ENCODE measurements around the gene LHPP. TPM values are rescaled to one million over a fixed set of nuclear protein-coding genes. Genes with fewer than 3 reads are reported as not detected.

The LHPP gene
- total RNA-seq, 4 donors from 2014 or later, result 20.3 to 116 (median 22.4) TPM

DNA sequence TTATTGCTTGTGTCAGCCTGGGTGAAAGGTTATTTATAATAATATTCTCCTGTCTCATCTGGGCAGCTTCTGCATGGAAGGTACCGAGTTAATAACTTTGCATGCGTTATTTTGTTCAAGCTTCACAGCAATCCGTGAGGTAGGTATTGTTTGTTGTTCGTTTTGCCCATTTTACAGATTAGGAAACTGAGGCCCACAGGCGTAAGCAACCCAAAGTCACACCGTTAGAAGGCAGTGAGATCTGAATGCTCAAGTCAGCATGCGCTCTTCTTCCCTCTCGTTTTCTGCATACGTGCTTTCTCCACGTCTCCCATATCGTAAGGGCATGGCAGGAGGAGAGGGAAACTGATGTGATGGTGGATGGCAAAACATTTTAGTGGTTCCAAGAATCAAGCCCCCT, 34.1 kb downstream of the LHPP start:
- intact Hi-C loops (cut with DNase I; ENCODE audit: low total_unique reads) (no loop called here), in situ Hi-C loops (cut with MboI; ENCODE audit: low pct_ligation_motif_present in 1 of 4, low pct_unique_long_range_greater_than_20kb in 1 of 4, low sequenced_read_pairs in 3 of 4) (no loop called here)
- no peak overlapping the region for H3K27ac ChIP-seq
- 94 to 97% methylated on average over 10 to 11 of the region's 11 CpGs for WGBS, 2 donors (ENCODE audit: low coverage in 1 of 2)
- peaks cover 0 to 4% (median 0%) of the 10 kb centered on the region in 4 donors for H3K4me1 ChIP-seq
- H3K27me3 ChIP-seq, result no peaks in the 10 kb centered on the region
- no peak overlapping the region for H3K4me3 ChIP-seq
- DNase-seq, result no peak
- peaks cover 0 to under 1% of the 10 kb centered on the region in 2 donors for H3K9me3 ChIP-seq
- H3K36me3 ChIP-seq, result peaks cover 0 to 3% (median 0%) of the 10 kb centered on the region in 4 donors
- TF ChIP-seq POLR2A (IDR thresholded peaks at IDR 0.05), result no peak
- no peak for TF ChIP-seq EP300 (IDR thresholded peaks at IDR 0.05; ENCODE audit: low read depth)

DNA sequence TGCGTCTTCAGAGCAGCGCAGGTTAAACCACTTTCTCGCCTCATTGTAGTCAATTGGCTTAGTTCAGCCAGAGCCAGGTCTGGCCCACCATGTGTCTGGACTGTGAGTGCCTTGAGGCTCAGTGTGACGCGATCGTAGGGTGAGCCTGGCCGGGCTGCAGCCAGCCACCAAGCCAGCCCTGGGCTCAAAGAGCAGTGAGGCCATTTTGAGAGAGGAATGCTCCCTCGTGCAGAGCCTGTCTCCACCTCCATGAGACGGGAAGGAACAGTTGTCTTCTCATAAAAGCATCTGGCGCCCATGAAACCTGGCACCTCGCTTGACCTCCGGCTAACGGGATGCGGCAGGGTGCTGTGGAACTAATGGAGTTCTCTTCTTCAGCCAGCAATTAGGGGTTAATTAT, 34.5 kb downstream of the LHPP start:
- Histone ChIP-seq H3K9me3 (peaks cover 0 to 4% of the 10 kb centered on the region in 2 donors), H3K4me3 (no peak overlapping the region), H3K27ac (no peak overlapping the region), H3K4me1 (peaks cover 0 to 4% (median 0%) of the 10 kb centered on the region in 4 donors), H3K27me3 (no peaks in the 10 kb centered on the region), H3K36me3 (peaks cover 0 to 7% (median 0%) of the 10 kb centered on the region in 4 donors)
- in situ Hi-C loops (cut with MboI; ENCODE audit: low pct_ligation_motif_present in 1 of 4, low pct_unique_long_range_greater_than_20kb in 1 of 4, low sequenced_read_pairs in 3 of 4), result no loop called here
- TF ChIP-seq POLR2AphosphoS5 (IDR thresholded peaks at IDR 0.05) (no peak), EP300 (IDR thresholded peaks at IDR 0.05; ENCODE audit: low read depth) (no peak), POLR2A (IDR thresholded peaks at IDR 0.05) (no peak)
- TF ChIP-seq, protein P1, sequence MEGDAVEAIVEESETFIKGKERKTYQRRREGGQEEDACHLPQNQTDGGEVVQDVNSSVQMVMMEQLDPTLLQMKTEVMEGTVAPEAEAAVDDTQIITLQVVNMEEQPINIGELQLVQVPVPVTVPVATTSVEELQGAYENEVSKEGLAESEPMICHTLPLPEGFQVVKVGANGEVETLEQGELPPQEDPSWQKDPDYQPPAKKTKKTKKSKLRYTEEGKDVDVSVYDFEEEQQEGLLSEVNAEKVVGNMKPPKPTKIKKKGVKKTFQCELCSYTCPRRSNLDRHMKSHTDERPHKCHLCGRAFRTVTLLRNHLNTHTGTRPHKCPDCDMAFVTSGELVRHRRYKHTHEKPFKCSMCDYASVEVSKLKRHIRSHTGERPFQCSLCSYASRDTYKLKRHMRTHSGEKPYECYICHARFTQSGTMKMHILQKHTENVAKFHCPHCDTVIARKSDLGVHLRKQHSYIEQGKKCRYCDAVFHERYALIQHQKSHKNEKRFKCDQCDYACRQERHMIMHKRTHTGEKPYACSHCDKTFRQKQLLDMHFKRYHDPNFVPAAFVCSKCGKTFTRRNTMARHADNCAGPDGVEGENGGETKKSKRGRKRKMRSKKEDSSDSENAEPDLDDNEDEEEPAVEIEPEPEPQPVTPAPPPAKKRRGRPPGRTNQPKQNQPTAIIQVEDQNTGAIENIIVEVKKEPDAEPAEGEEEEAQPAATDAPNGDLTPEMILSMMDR (IDR thresholded peaks at IDR 0.05), result no peak
- intact Hi-C loops (cut with DNase I; ENCODE audit: low total_unique reads), result no loop called here
- DNase-seq, result no peak
- WGBS, 2 donors (ENCODE audit: low coverage in 1 of 2), result 93% methylated on average over 3 to 14 of the region's 14 CpGs

DNA sequence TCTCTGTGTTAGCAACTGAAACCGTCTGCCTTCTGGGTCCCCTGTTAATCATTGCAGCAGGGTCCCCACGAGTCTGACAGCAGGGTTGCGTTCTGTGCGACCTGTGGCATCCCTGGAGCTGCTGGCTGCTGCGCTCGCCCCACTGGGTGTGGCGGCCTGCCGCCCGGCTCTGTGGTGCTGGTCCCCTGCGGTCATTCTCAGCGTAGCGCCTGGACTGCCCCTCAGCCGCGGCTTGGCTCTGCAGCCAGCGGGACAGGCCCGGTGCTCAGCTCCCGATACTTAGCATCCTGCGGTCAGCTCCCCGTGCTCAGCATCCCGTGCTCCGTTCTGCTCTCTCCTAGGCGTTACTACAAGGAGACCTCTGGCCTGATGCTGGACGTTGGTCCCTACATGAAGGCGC, 35.0 kb downstream of the LHPP start:
- peaks cover 0 to 4% of the 10 kb centered on the region in 2 donors for H3K9me3 ChIP-seq
- in situ Hi-C loops (cut with MboI; ENCODE audit: low pct_ligation_motif_present in 1 of 4, low pct_unique_long_range_greater_than_20kb in 1 of 4, low sequenced_read_pairs in 3 of 4), result no loop called here
- no peak for DNase-seq
- WGBS, 2 donors (ENCODE audit: low coverage in 1 of 2), result 95% methylated on average over 24 of the region's 24 CpGs; no CpG with 5 or more reads in 1 of the 2 donors
- H3K27me3 ChIP-seq, result no peaks in the 10 kb centered on the region
- no peak overlapping the region for H3K27ac ChIP-seq
- intact Hi-C loops (cut with DNase I; ENCODE audit: low total_unique reads), result no loop called here
- TF ChIP-seq EP300 (IDR thresholded peaks at IDR 0.05; ENCODE audit: low read depth), result no peak
- TF ChIP-seq, protein P1 (IDR thresholded peaks at IDR 0.05), result no peak
- no peak for TF ChIP-seq POLR2AphosphoS5 (IDR thresholded peaks at IDR 0.05)
- no peak for TF ChIP-seq POLR2A (IDR thresholded peaks at IDR 0.05)
- H3K36me3 ChIP-seq, result peaks cover 0 to 7% (median 0%) of the 10 kb centered on the region in 4 donors
- no peak overlapping the region for H3K4me3 ChIP-seq
- H3K4me1 ChIP-seq, result peaks cover 0 to 4% (median 0%) of the 10 kb centered on the region in 4 donors

DNA sequence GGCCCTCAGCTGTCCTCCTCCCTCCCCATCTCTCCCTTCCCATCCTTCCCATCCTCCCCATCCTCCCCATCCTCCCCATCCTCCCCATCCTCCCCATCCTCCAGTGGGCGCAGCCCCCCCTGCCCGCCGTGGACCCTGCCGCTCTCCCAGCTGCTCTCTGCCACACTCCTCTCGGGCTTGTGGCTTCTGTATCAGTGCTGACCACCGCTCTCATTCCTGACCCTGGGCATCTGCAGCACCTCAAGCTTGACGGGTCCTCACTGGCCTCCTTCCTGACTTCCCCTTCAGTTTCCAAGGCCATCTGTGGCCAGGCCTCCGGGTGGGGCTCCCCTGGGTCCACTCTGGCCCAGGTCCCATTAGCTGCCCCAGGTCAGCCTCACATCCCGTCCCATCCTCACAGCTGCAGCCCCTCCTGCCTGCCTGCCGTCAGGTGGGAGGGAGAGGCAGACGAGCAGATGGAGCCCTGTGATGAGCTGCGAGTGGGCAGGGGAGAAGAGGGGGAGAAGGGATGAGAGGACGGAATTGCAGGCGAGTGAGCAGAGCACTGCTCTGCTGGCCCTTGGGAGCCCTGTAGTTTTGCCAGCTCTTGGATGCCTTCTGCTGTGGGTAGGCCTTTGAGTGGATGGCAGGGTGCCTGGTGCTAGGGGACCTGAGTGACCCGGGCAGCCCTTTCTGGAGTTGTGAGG, 35.7 kb downstream of the LHPP start:
- Histone ChIP-seq H3K36me3 (peaks cover 0 to 7% (median 0%) of the 10 kb centered on the region in 4 donors), H3K4me3 (no peak overlapping the region), H3K9me3 (peaks cover 0 to 4% of the 10 kb centered on the region in 2 donors), H3K27ac (no peak overlapping the region), H3K4me1 (peaks cover 0 to 4% (median 0%) of the 10 kb centered on the region in 4 donors), H3K27me3 (no peaks in the 10 kb centered on the region)
- TF ChIP-seq, protein P1 (IDR thresholded peaks at IDR 0.05), result no peak
- TF ChIP-seq EP300 (IDR thresholded peaks at IDR 0.05; ENCODE audit: low read depth), result no peak
- no peak for TF ChIP-seq POLR2AphosphoS5 (IDR thresholded peaks at IDR 0.05)
- no peak for TF ChIP-seq POLR2A (IDR thresholded peaks at IDR 0.05)
- 86% methylated on average over 15 of the region's 15 CpGs; no CpG with 5 or more reads in 1 of the 2 donors for WGBS, 2 donors (ENCODE audit: low coverage in 1 of 2)
- intact Hi-C loops (cut with DNase I; ENCODE audit: low total_unique reads), result no loop called here
- in situ Hi-C loops (cut with MboI; ENCODE audit: low pct_ligation_motif_present in 1 of 4, low pct_unique_long_range_greater_than_20kb in 1 of 4, low sequenced_read_pairs in 3 of 4), result no loop called here
- DNase-seq, result no peak

Data from transverse colon (tissue), 4 donors.